Neural progenitor cell (in vitro differentiated cells): ENCODE results near the gene ADGRD2. TPM values are rescaled to one million over a fixed set of nuclear protein-coding genes. Genes with fewer than 3 reads are reported as not detected.
A peak's percentile ranks its signal among the peaks of the same experiment; 100 is the strongest.

Source experiments
- DNase-seq: peaks from one replicate; pipeline ENCODE4 v3.0.0-alpha.2; 2016; ENCODE audit warnings: low spot score
- H2AFZ ChIP-seq: fragments of 200-600 bp; sonication (generic); replicated peaks from 2 replicates; pipeline ENCODE4 v1.6.1; 2016; ENCODE audit warnings: antibody characterized with exemption
- H3F3A ChIP-seq: fragments of 200-600 bp; sonication (generic); 2 replicates; pipeline ENCODE4 v1.6.1; 2016; ENCODE audit warnings: antibody characterized with exemption, low read depth
- H3K27ac ChIP-seq: fragments of 200-600 bp; sonication (generic); 2 replicates; pipeline ENCODE4 v1.5.1; 2016; ENCODE audit warnings: mild to moderate bottlenecking
- H3K27me3 ChIP-seq: fragments of 200-600 bp; sonication (generic); 2 replicates; pipeline ENCODE4 v1.6.1; 2016; ENCODE audit warnings: mild to moderate bottlenecking, moderate library complexity
- H3K36me3 ChIP-seq: fragments of 200-600 bp; sonication (generic); 2 replicates; pipeline ENCODE4 v1.5.1; 2016
- H3K4me1 ChIP-seq: fragments of 200-600 bp; sonication (generic); 2 replicates; pipeline ENCODE4 v1.6.1; 2016; ENCODE audit warnings: mixed run types
- H3K4me2 ChIP-seq: fragments of 200-600 bp; sonication (generic); 2 replicates; pipeline ENCODE4 v1.6.1; 2016
- H3K4me3 ChIP-seq: fragments of 200-600 bp; sonication (generic); 2 replicates; pipeline ENCODE4 v1.5.1; 2016
- H3K79me2 ChIP-seq: fragments of 200-600 bp; sonication (generic); 2 replicates; pipeline ENCODE4 v1.6.1; 2016; ENCODE audit warnings: low read depth
- H3K9ac ChIP-seq: fragments of 200-600 bp; sonication (generic); 2 replicates; pipeline ENCODE4 v1.6.1; 2016
- H3K9me3 ChIP-seq: fragments of 200-600 bp; sonication (generic); 2 replicates; pipeline ENCODE4 v1.5.1; 2016; ENCODE audit warnings: low read depth
- H4K20me1 ChIP-seq: fragments of 200-600 bp; sonication (generic); 2 replicates; pipeline ENCODE4 v1.6.1; 2016; ENCODE audit warnings: low read depth
- H3K27ac Mint-ChIP-seq: 3 replicates; pipeline ENCODE4 v1.8.0; 2021; ENCODE audit warnings: mixed read lengths
- H3K27me3 Mint-ChIP-seq: 2 replicates; pipeline ENCODE4 v1.8.0; 2022; ENCODE audit warnings: low read depth, mild to moderate bottlenecking, inconsistent platforms, moderate library complexity, mixed read lengths; ENCODE audit not compliant: insufficient read depth
- H3K36me3 Mint-ChIP-seq: 3 replicates; pipeline ENCODE4 v1.8.0; 2021; ENCODE audit warnings: mixed read lengths
- H3K4me1 Mint-ChIP-seq: 3 replicates; pipeline ENCODE4 v1.8.0; 2021; ENCODE audit warnings: mixed read lengths
- H3K4me3 Mint-ChIP-seq: 3 replicates; pipeline ENCODE4 v1.8.0; 2021; ENCODE audit warnings: mild to moderate bottlenecking, moderate library complexity, mixed read lengths
- H3K9me3 Mint-ChIP-seq: 3 replicates; pipeline ENCODE4 v1.8.0; 2020; ENCODE audit warnings: mixed read lengths
- CTCF ChIP-seq: fragments of 200-600 bp; sonication (generic); IDR thresholded peaks from 2 replicates; pipeline ENCODE4 v1.5.1; 2017; ENCODE audit warnings: antibody characterized with exemption, mild to moderate bottlenecking
- EZH2 ChIP-seq: fragments of 200-600 bp; sonication (generic); IDR thresholded peaks from 2 replicates; pipeline ENCODE4 v1.6.1; 2017; ENCODE audit warnings: antibody characterized with exemption, mild to moderate bottlenecking, moderate library complexity
- EZH2phosphoT487 ChIP-seq: fragments of 200-600 bp; sonication (generic); IDR thresholded peaks from 2 replicates; pipeline ENCODE4 v1.6.1; 2017; ENCODE audit warnings: antibody characterized with exemption
- total RNA-seq: library from RNA; depleted of rRNA; stranded (reverse); fragments of >200 nt; gene quantifications from 2 replicates; pipeline ENCODE4 v1.2.3, GENCODE V29; 2015; ENCODE audit warnings: low replicate concordance

Gene ADGRD2
- total RNA-seq, 1 donor from 2014 or later = 0.13 TPM

- Histone ChIP-seq H3K27me3 (peaks cover 7% of the 10 kb centered on the region), H4K20me1 (no peaks in the 10 kb centered on the region), H3K27ac (no peak overlapping the region), H3K9me3 (no peaks in the 10 kb centered on the region), H3K4me3 (no peak overlapping the region), H2AFZ (no peak overlapping the region), H3K4me2 (no peak overlapping the region), H3K79me2 (no peaks in the 10 kb centered on the region), H3K9ac (no peak overlapping the region), H3K4me1 (no peaks in the 10 kb centered on the region), H3F3A (no peaks in the 10 kb centered on the region), H3K36me3 (no peaks in the 10 kb centered on the region)
- Mint-ChIP-seq H3K9me3 (no peaks in the 10 kb centered on the region), H3K4me3 (no peak overlapping the region), H3K27ac (no peak overlapping the region), H3K27me3 (peaks cover 9% of the 10 kb centered on the region), H3K4me1 (no peaks in the 10 kb centered on the region), H3K36me3 (no peaks in the 10 kb centered on the region)
- TF ChIP-seq CTCF = no peak
- TF ChIP-seq EZH2phosphoT487 = no peak
- TF ChIP-seq EZH2 = no peak
- no peak for DNase-seq
Observed at GRCh38 chr9:124465736-124466135, 15.5 kb downstream of the ADGRD2 start.

- Mint-ChIP-seq H3K27me3 (peaks cover 9% of the 10 kb centered on the region), H3K4me3 (no peak overlapping the region), H3K9me3 (no peaks in the 10 kb centered on the region), H3K36me3 (no peaks in the 10 kb centered on the region), H3K27ac (no peak overlapping the region), H3K4me1 (no peaks in the 10 kb centered on the region)
- no peaks in the 10 kb centered on the region for H3K79me2 ChIP-seq
- H3K9me3 ChIP-seq = no peaks in the 10 kb centered on the region
- no peak overlapping the region for H3K27ac ChIP-seq
- H3K9ac ChIP-seq = no peak overlapping the region
- H4K20me1 ChIP-seq = no peaks in the 10 kb centered on the region
- no peak overlapping the region for H3K4me2 ChIP-seq
- no peaks in the 10 kb centered on the region for H3F3A ChIP-seq
- TF ChIP-seq EZH2phosphoT487 = no peak
- TF ChIP-seq EZH2 = no peak
- TF ChIP-seq CTCF = no peak
- no peak overlapping the region for H3K4me3 ChIP-seq
- no peaks in the 10 kb centered on the region for H3K36me3 ChIP-seq
- H3K4me1 ChIP-seq = no peaks in the 10 kb centered on the region
- H3K27me3 ChIP-seq = peaks cover 7% of the 10 kb centered on the region
- no peak overlapping the region for H2AFZ ChIP-seq
- DNase-seq = no peak
Observed at GRCh38 chr9:124467410-124468060, 17.3 kb downstream of the ADGRD2 start.

GRCh38 chr9:124468061-124468740 lies 17.9 kb downstream of the ADGRD2 start:
- Histone ChIP-seq H3K4me3 (no peak overlapping the region), H2AFZ (no peak overlapping the region), H3F3A (no peaks in the 10 kb centered on the region), H3K27me3 (peaks cover 3% of the 10 kb centered on the region), H3K9me3 (no peaks in the 10 kb centered on the region), H4K20me1 (no peaks in the 10 kb centered on the region), H3K4me2 (no peak overlapping the region), H3K36me3 (no peaks in the 10 kb centered on the region), H3K27ac (no peak overlapping the region), H3K79me2 (no peaks in the 10 kb centered on the region), H3K9ac (no peak overlapping the region), H3K4me1 (no peaks in the 10 kb centered on the region)
- Mint-ChIP-seq H3K27me3 (peaks cover 9% of the 10 kb centered on the region), H3K4me3 (no peak overlapping the region), H3K27ac (peak overlapping the region; percentile 67), H3K9me3 (no peaks in the 10 kb centered on the region), H3K36me3 (no peaks in the 10 kb centered on the region), H3K4me1 (peaks cover 5% of the 10 kb centered on the region)
- no peak for DNase-seq
- TF ChIP-seq CTCF = no peak
